ENCODE measurements around the gene PRSS38.

Gene PRSS38

GRCh38 chr1:227848430-227848932 lies 33.0 kb downstream of the PRSS38 start:
- in situ Hi-C loops (cut with MboI; ENCODE audit: low pct_unique_long_range_greater_than_20kb, low sequenced_read_pairs, unreplicated experiment), result no loop called here
- no peak for DNase-seq (ENCODE audit: low spot score)
- no peak for TF ChIP-seq CTCF (IDR thresholded peaks at IDR 0.05; ENCODE audit: extremely low read depth, insufficient read depth, missing control alignments)

- in situ Hi-C loops (cut with MboI; ENCODE audit: low pct_unique_long_range_greater_than_20kb, low sequenced_read_pairs, unreplicated experiment), result no loop called here
- TF ChIP-seq CTCF (IDR thresholded peaks at IDR 0.05; ENCODE audit: extremely low read depth, insufficient read depth, missing control alignments), result no peak
- no peak for DNase-seq (ENCODE audit: low spot score)
These were observed 33.8 kb downstream of the PRSS38 start for GRCh38 chr1:227849251-227849650.

GRCh38 chr1:227854189-227854588 lies 38.7 kb downstream of the PRSS38 start:
- TF ChIP-seq CTCF (IDR thresholded peaks at IDR 0.05; ENCODE audit: extremely low read depth, insufficient read depth, missing control alignments), result no peak
- in situ Hi-C loops (cut with MboI; ENCODE audit: low pct_unique_long_range_greater_than_20kb, low sequenced_read_pairs, unreplicated experiment), result no loop called here
- no peak for DNase-seq (ENCODE audit: low spot score)

GRCh38 chr1:227855687-227856086 lies 40.2 kb downstream of the PRSS38 start:
- TF ChIP-seq CTCF (IDR thresholded peaks at IDR 0.05; ENCODE audit: extremely low read depth, insufficient read depth, missing control alignments), result no peak
- DNase-seq (ENCODE audit: low spot score), result no peak
- in situ Hi-C loops (cut with MboI; ENCODE audit: low pct_unique_long_range_greater_than_20kb, low sequenced_read_pairs, unreplicated experiment), result no loop called here

- in situ Hi-C loops (cut with MboI; ENCODE audit: low pct_unique_long_range_greater_than_20kb, low sequenced_read_pairs, unreplicated experiment), result no loop called here
- no peak for TF ChIP-seq CTCF (IDR thresholded peaks at IDR 0.05; ENCODE audit: extremely low read depth, insufficient read depth, missing control alignments)
- DNase-seq (ENCODE audit: low spot score), result no peak
These were observed 40.8 kb downstream of the PRSS38 start for GRCh38 chr1:227856147-227856858.

GRCh38 chr1:227864882-227865281 lies 49.4 kb downstream of the PRSS38 start:
- no peak for DNase-seq (ENCODE audit: low spot score)
- in situ Hi-C loops (cut with MboI; ENCODE audit: low pct_unique_long_range_greater_than_20kb, low sequenced_read_pairs, unreplicated experiment), result no loop called here

More at GRCh38 chr1:227864882-227865281, 49.4 kb downstream of the PRSS38 start:
- TF ChIP-seq CTCF (IDR thresholded peaks at IDR 0.05; ENCODE audit: extremely low read depth, insufficient read depth, missing control alignments), result no peak
